Middle frontal gyrus (tissue), 1 donor: ENCODE measurements around the gene PARD3B.

Experiments used
- DNase-seq: peaks from one replicate; pipeline ENCODE4 v3.0.0-alpha.2; 2015; ENCODE audit warnings: low spot score; ENCODE audit errors: extremely low spot score

Gene PARD3B

GRCh38 chr2:205637320-205637602, 1092.0 kb downstream of the PARD3B start:
- DNase-seq = no peak

GRCh38 chr2:205637779-205638503, 1092.7 kb downstream of the PARD3B start:
- DNase-seq = no peak

- no peak for DNase-seq
Observed at GRCh38 chr2:205640716-205641115, 1095.4 kb downstream of the PARD3B start.

GRCh38 chr2:205642599-205643356, 1097.5 kb downstream of the PARD3B start:
- no peak for DNase-seq

- no peak for DNase-seq
Observed at GRCh38 chr2:205643391-205643885, 1098.2 kb downstream of the PARD3B start.

- DNase-seq = no peak
Observed at GRCh38 chr2:205644018-205644417, 1098.7 kb downstream of the PARD3B start.

GRCh38 chr2:205646680-205647079, 1101.4 kb downstream of the PARD3B start:
- no peak for DNase-seq

- DNase-seq = no peak
Observed at GRCh38 chr2:205650450-205650849, 1105.2 kb downstream of the PARD3B start.

- no peak for DNase-seq
Observed at GRCh38 chr2:205650931-205651330, 1105.7 kb downstream of the PARD3B start.

- DNase-seq = no peak
Observed at GRCh38 chr2:205651719-205652118, 1106.4 kb downstream of the PARD3B start.

- no peak for DNase-seq
Observed at GRCh38 chr2:205654878-205655605, 1109.8 kb downstream of the PARD3B start.

GRCh38 chr2:205655779-205656456, 1110.6 kb downstream of the PARD3B start:
- no peak for DNase-seq

GRCh38 chr2:205656461-205656860, 1111.2 kb downstream of the PARD3B start:
- DNase-seq = no peak

- no peak for DNase-seq
Observed at GRCh38 chr2:205656941-205657340, 1111.7 kb downstream of the PARD3B start.

GRCh38 chr2:205657579-205657978, 1112.3 kb downstream of the PARD3B start:
- DNase-seq = no peak

GRCh38 chr2:205658068-205658467, 1112.8 kb downstream of the PARD3B start:
- DNase-seq = no peak

- DNase-seq = no peak
Observed at GRCh38 chr2:205658572-205658971, 1113.3 kb downstream of the PARD3B start.

- no peak for DNase-seq
Observed at GRCh38 chr2:205659922-205660321, 1114.6 kb downstream of the PARD3B start.

- no peak for DNase-seq
Observed at GRCh38 chr2:205660521-205661124, 1115.3 kb downstream of the PARD3B start.

- no peak for DNase-seq
Observed at GRCh38 chr2:205661281-205661680, 1116.0 kb downstream of the PARD3B start.
